H9 (cell line): Measurements from ENCODE around the gene MTHFS. TPM values are rescaled to one million over a fixed set of nuclear protein-coding genes. Genes with fewer than 3 reads are reported as not detected.

Experiments
- DNase-seq: peaks from one replicate; pipeline ENCODE4 v3.0.0-alpha.2; 2017
- H2AFZ ChIP-seq: one replicate; pipeline ENCODE4 v1.6.1; 2013; ENCODE audit warnings: mild to moderate bottlenecking, low read length, control low read depth, moderate library complexity
- H2AK5ac ChIP-seq: 2 replicates; pipeline ENCODE4 v1.6.1; 2013; ENCODE audit warnings: low read length, control low read depth, mixed read lengths; ENCODE audit not compliant: insufficient read length
- H2BK120ac ChIP-seq: one replicate; pipeline ENCODE4 v1.6.1; 2013; ENCODE audit warnings: low read depth, mild to moderate bottlenecking, low read length, control low read depth, inconsistent platforms; ENCODE audit not compliant: poor library complexity, severe bottlenecking
- H2BK12ac ChIP-seq: 2 replicates; pipeline ENCODE4 v1.6.1; 2013; ENCODE audit warnings: low read length, control low read depth, mixed read lengths, low read depth; ENCODE audit not compliant: insufficient read length
- H2BK15ac ChIP-seq: 2 replicates; pipeline ENCODE4 v1.6.1; 2013; ENCODE audit warnings: low read depth, low read length, control low read depth
- H2BK20ac ChIP-seq: one replicate; pipeline ENCODE4 v1.6.1; 2013; ENCODE audit warnings: low read depth, mild to moderate bottlenecking, low read length, control low read depth, inconsistent platforms; ENCODE audit not compliant: poor library complexity, severe bottlenecking
- H2BK5ac ChIP-seq: 2 replicates; pipeline ENCODE4 v1.6.1; 2013; ENCODE audit warnings: low read length, control low read depth, mixed read lengths; ENCODE audit not compliant: insufficient read length
- H3K14ac ChIP-seq: 2 replicates; pipeline ENCODE4 v1.6.1; 2013; ENCODE audit warnings: low read length, control low read depth; ENCODE audit not compliant: insufficient read depth
- H3K18ac ChIP-seq: 2 replicates; pipeline ENCODE4 v1.6.1; 2013; ENCODE audit warnings: low read depth, mild to moderate bottlenecking, mixed read lengths, low read length, control low read depth; ENCODE audit not compliant: insufficient read length
- H3K23ac ChIP-seq: 2 replicates; pipeline ENCODE4 v1.6.1; 2013; ENCODE audit warnings: low read length, control low read depth, mixed read lengths, low read depth; ENCODE audit not compliant: insufficient read length
- H3K23me2 ChIP-seq: 2 replicates; pipeline ENCODE4 v1.6.1; 2013; ENCODE audit warnings: low read depth, mild to moderate bottlenecking, mixed read lengths, low read length, control low read depth; ENCODE audit not compliant: insufficient read length, poor library complexity, severe bottlenecking
- H3K27ac ChIP-seq: 2 replicates; pipeline ENCODE4 v1.5.1; 2013; ENCODE audit warnings: low read length, control low read depth, mixed read lengths, low read depth; ENCODE audit not compliant: insufficient read length
- H3K27me3 ChIP-seq: 2 replicates; pipeline ENCODE4 v1.6.1; 2013; ENCODE audit warnings: low read length, control low read depth, inconsistent platforms; ENCODE audit not compliant: insufficient read depth
- H3K4ac ChIP-seq: 2 replicates; pipeline ENCODE4 v1.6.1; 2013; ENCODE audit warnings: low read depth, mild to moderate bottlenecking, control low read depth, inconsistent platforms, low read length, moderate library complexity
- H3K4me1 ChIP-seq: 2 replicates; pipeline ENCODE4 v1.6.1; 2013; ENCODE audit warnings: low read length, control low read depth, inconsistent platforms; ENCODE audit not compliant: insufficient read depth
- H3K4me2 ChIP-seq: 2 replicates; pipeline ENCODE4 v1.6.1; 2013; ENCODE audit warnings: low read length, control low read depth, mixed read lengths; ENCODE audit not compliant: insufficient read length, insufficient read depth
- H3K56ac ChIP-seq: 2 replicates; pipeline ENCODE4 v1.6.1; 2013; ENCODE audit warnings: low read depth, mild to moderate bottlenecking, mixed read lengths, low read length, control low read depth; ENCODE audit not compliant: insufficient read length
- H3K79me1 ChIP-seq: 2 replicates; pipeline ENCODE4 v1.6.1; 2013; ENCODE audit warnings: low read depth, mild to moderate bottlenecking, moderate library complexity, low read length, control low read depth, inconsistent platforms; ENCODE audit not compliant: insufficient read depth, poor library complexity, severe bottlenecking
- H3K79me2 ChIP-seq: 2 replicates; pipeline ENCODE4 v1.6.1; 2013; ENCODE audit warnings: low read length, control low read depth, inconsistent platforms; ENCODE audit not compliant: insufficient read depth
- H3K9ac ChIP-seq: 2 replicates; pipeline ENCODE4 v1.6.1; 2013; ENCODE audit warnings: low read length, control low read depth, mixed read lengths; ENCODE audit not compliant: insufficient read length; ENCODE audit errors: extremely low read depth
- H3K9me3 ChIP-seq: one replicate; pipeline ENCODE4 v1.6.1; 2013; ENCODE audit warnings: low read depth, low read length, inconsistent platforms; ENCODE audit not compliant: control insufficient read depth
- H3T11ph ChIP-seq: one replicate; pipeline ENCODE4 v1.6.1; 2013; ENCODE audit warnings: mild to moderate bottlenecking, low read length, control low read depth, inconsistent platforms
- H4K20me1 ChIP-seq: one replicate; pipeline ENCODE4 v1.6.1; 2013; ENCODE audit not compliant: control insufficient read depth, insufficient read length, insufficient read depth
- H4K5ac ChIP-seq: 2 replicates; pipeline ENCODE4 v1.6.1; 2013; ENCODE audit warnings: low read depth, mild to moderate bottlenecking, mixed read lengths, low read length, control low read depth; ENCODE audit not compliant: insufficient read length
- H4K8ac ChIP-seq: replicated peaks from 2 replicates; pipeline ENCODE4 v1.6.1; 2013; ENCODE audit warnings: low read length, control low read depth, mixed read lengths, low read depth; ENCODE audit not compliant: insufficient read length
- H4K91ac ChIP-seq: 2 replicates; pipeline ENCODE4 v1.6.1; 2013; ENCODE audit warnings: low read depth, mild to moderate bottlenecking, moderate library complexity, mixed read lengths, low read length, control low read depth; ENCODE audit not compliant: insufficient read length
- H3K27ac Mint-ChIP-seq, 3 experiments: 2 replicates in 2 of 3; 3 replicates in 1 of 3; pipeline ENCODE4 v1.8.0; 2020 to 2021; ENCODE audit warnings: mixed read lengths in 3 of 3, mild to moderate bottlenecking in 1 of 3, moderate library complexity in 1 of 3
- H3K27me3 Mint-ChIP-seq: 2 replicates; pipeline ENCODE4 v1.8.0; 2021; ENCODE audit warnings: low read depth, mild to moderate bottlenecking, moderate library complexity, mixed read lengths
- H3K36me3 Mint-ChIP-seq, 3 experiments: 2 replicates in 2 of 3; 3 replicates in 1 of 3; pipeline ENCODE4 v1.8.0; 2020 to 2021; ENCODE audit warnings: low read depth in 3 of 3, mixed read lengths in 3 of 3; ENCODE audit not compliant: insufficient read depth in 1 of 3
- H3K4me1 Mint-ChIP-seq, 2 experiments: 2 replicates each; pipeline ENCODE4 v1.8.0; 2020; ENCODE audit warnings: mixed read lengths in 2 of 2
- H3K4me3 Mint-ChIP-seq, 2 experiments: 2 replicates in 1 of 2; 3 replicates in 1 of 2; pipeline ENCODE4 v1.8.0; 2020 to 2021; ENCODE audit warnings: mild to moderate bottlenecking in 2 of 2, mixed read lengths in 2 of 2, moderate library complexity in 1 of 2
- H3K9me3 Mint-ChIP-seq, 2 experiments: 2 replicates in 1 of 2; 3 replicates in 1 of 2; pipeline ENCODE4 v1.8.0; 2020; ENCODE audit warnings: mild to moderate bottlenecking in 2 of 2, mixed read lengths in 2 of 2, moderate library complexity in 1 of 2
- WGBS: extraction: QIAGEN DNeasy Blood & Tissue Kit; methylation state at CpG from one replicate; pipeline ENCODE4 v1.1.7; 2013; ENCODE audit warnings: missing lambda C conversion rate, low lambda C conversion rate, mixed read lengths; ENCODE audit not compliant: insufficient read length; ENCODE audit errors: extremely low coverage; 5-methylcytosine and 5-hydroxymethylcytosine counted together
- total RNA-seq: library from RNA; stranded (reverse); gene quantifications from 2 replicates; pipeline ENCODE4 v1.2.1, GENCODE V29; 2021
- TF ChIP-seq, protein P1 (sequence below): fragments of 200-600 bp; sonication (generic); conservative IDR thresholded peaks from 3 replicates; pipeline ENCODE4 v1.8.0; 2021; ENCODE audit warnings: antibody characterized with exemption, mild to moderate bottlenecking

Gene MTHFS
- total RNA-seq, 1 experiment from 2014 or later = 36.9 TPM

DNA sequence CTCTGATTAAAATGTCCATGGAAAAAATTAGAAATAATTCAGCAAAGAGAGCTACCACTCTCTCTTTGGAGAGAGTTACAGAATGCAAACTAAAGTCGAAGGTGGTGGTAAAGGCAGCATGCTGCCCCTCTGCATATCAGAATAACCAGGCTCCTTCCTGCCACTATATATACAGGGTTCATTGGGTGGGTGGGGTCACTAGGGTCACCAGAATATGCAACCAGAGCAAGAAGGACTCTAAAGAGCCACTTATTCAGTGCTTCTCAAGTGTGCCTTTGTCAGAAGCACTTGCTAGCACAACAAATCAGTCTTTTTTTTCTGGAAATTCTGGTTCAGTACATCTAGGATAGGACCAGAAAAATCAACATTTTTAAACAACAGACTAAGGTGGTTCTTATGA lies 70.0 kb downstream of the MTHFS start:
- H3K36me3 Mint-ChIP-seq = peaks cover 2 to 9% (median 5%) of the 10 kb centered on the region in 3 experiments; a peak in 6 of 7 replicates
- no peak overlapping the region for H4K91ac ChIP-seq
- H4K8ac ChIP-seq = no peak overlapping the region
- H3K79me1 ChIP-seq = no peaks in the 10 kb centered on the region
- H3K4me2 ChIP-seq = no peak overlapping the region
- no peak overlapping the region for H3K56ac ChIP-seq
- H2BK12ac ChIP-seq = no peak overlapping the region
- no peak overlapping the region for H2AK5ac ChIP-seq
- H3K4ac ChIP-seq = no peak overlapping the region
- H3K9me3 ChIP-seq = no peaks in the 10 kb centered on the region
- no peak overlapping the region for H2BK5ac ChIP-seq
- H2BK20ac ChIP-seq = no peak overlapping the region
- no peak for DNase-seq
- H3K4me1 ChIP-seq = no peaks in the 10 kb centered on the region
- H4K20me1 ChIP-seq = no peaks in the 10 kb centered on the region
- H3K9me3 Mint-ChIP-seq = no peaks in the 10 kb centered on the region; a peak in 1 of 5 replicates
- H3K23ac ChIP-seq = no peak overlapping the region
- H3K4me3 Mint-ChIP-seq = no peak overlapping the region
- H3K27ac ChIP-seq = no peak overlapping the region
- no peak overlapping the region for H3K27ac Mint-ChIP-seq
- H3K9ac ChIP-seq = no peak overlapping the region
- H3K79me2 ChIP-seq = no peaks in the 10 kb centered on the region
- no peak overlapping the region for H4K5ac ChIP-seq
- no peak overlapping the region for H2BK120ac ChIP-seq
- no CpG with 5 or more reads among the region's 1 CpG for WGBS
- H2BK15ac ChIP-seq = no peak overlapping the region
- H3K27me3 ChIP-seq = no peaks in the 10 kb centered on the region
- H3K27me3 Mint-ChIP-seq = no peaks in the 10 kb centered on the region
- no peak overlapping the region for H3K18ac ChIP-seq
- TF ChIP-seq, protein P1, sequence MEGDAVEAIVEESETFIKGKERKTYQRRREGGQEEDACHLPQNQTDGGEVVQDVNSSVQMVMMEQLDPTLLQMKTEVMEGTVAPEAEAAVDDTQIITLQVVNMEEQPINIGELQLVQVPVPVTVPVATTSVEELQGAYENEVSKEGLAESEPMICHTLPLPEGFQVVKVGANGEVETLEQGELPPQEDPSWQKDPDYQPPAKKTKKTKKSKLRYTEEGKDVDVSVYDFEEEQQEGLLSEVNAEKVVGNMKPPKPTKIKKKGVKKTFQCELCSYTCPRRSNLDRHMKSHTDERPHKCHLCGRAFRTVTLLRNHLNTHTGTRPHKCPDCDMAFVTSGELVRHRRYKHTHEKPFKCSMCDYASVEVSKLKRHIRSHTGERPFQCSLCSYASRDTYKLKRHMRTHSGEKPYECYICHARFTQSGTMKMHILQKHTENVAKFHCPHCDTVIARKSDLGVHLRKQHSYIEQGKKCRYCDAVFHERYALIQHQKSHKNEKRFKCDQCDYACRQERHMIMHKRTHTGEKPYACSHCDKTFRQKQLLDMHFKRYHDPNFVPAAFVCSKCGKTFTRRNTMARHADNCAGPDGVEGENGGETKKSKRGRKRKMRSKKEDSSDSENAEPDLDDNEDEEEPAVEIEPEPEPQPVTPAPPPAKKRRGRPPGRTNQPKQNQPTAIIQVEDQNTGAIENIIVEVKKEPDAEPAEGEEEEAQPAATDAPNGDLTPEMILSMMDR = no peak
- no peak overlapping the region for H3T11ph ChIP-seq
- no peaks in the 10 kb centered on the region for H3K23me2 ChIP-seq
- H3K4me1 Mint-ChIP-seq = no peaks in the 10 kb centered on the region
- H3K14ac ChIP-seq = no peak overlapping the region
- H2AFZ ChIP-seq = no peak overlapping the region
